ENCODE data around the gene GAB2. TPM values are rescaled to one million over a fixed set of nuclear protein-coding genes. Genes with fewer than 3 reads are reported as not detected.

The GAB2 gene
- polyA plus RNA-seq, 2 of the 4 experiments (the other 2 are of a cell fraction): 2.8 to 4.7 TPM

DNA sequence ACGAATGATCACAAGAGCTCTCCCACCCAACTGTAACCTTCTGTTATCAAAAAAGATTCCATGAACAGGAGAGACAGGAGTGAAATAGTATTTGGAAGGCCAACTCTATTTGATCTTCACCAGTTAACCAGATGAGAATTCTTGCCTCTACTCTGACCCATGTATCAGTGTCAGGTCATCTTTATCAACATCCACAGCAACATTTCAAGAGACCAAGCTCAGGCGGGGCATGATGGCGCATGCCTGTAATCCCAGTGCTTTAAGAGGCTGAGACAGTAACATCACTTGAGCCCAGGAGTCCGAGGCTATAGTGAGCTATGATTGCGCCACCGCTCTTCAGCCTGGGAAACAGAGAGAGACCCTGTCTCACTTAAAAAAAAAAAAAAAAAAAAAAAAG lies 62.3 kb downstream of the GAB2 start:
- FAIRE-seq (no peak), ATAC-seq (no peak), DNase-seq (ENCODE audit: low read depth in 1 of 2, low spot score in 1 of 2) (no peak)
- CTCF ChIA-PET: interaction anchor here (1.1 kb wide), 1 partner anchor 13 kb away, joined by 4 read pairs; no protein-coding TSS in a partner anchor
- H3K4me3 ChIP-seq: no peak overlapping the region
- H3K27ac ChIP-seq: no peak overlapping the region; a peak in 1 of 6 replicates
- POLR2A ChIA-PET: no interaction called here
- no peaks in the 10 kb centered on the region for H3K9me3 ChIP-seq
- no peak for TF ChIP-seq ZC3H11A (IDR thresholded peaks at IDR 0.05)
- TF ChIP-seq, protein P1, sequence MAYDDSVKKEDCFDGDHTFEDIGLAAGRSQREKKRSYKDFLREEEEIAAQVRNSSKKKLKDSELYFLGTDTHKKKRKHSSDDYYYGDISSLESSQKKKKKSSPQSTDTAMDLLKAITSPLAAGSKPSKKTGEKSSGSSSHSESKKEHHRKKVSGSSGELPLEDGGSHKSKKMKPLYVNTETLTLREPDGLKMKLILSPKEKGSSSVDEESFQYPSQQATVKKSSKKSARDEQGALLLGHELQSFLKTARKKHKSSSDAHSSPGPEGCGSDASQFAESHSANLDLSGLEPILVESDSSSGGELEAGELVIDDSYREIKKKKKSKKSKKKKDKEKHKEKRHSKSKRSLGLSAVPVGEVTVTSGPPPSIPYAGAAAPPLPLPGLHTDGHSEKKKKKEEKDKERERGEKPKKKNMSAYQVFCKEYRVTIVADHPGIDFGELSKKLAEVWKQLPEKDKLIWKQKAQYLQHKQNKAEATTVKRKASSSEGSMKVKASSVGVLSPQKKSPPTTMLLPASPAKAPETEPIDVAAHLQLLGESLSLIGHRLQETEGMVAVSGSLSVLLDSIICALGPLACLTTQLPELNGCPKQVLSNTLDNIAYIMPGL (CRISPR knock-in tag; IDR thresholded peaks at IDR 0.05; ENCODE audit: borderline replicate concordance): no peak
- no peaks in the 10 kb centered on the region for H3K4me1 ChIP-seq
- H3K4me2 ChIP-seq: no peak overlapping the region
- 84% methylated on average over 5 of the region's 6 CpGs for WGBS (ENCODE audit: missing lambda C conversion rate)

DNA sequence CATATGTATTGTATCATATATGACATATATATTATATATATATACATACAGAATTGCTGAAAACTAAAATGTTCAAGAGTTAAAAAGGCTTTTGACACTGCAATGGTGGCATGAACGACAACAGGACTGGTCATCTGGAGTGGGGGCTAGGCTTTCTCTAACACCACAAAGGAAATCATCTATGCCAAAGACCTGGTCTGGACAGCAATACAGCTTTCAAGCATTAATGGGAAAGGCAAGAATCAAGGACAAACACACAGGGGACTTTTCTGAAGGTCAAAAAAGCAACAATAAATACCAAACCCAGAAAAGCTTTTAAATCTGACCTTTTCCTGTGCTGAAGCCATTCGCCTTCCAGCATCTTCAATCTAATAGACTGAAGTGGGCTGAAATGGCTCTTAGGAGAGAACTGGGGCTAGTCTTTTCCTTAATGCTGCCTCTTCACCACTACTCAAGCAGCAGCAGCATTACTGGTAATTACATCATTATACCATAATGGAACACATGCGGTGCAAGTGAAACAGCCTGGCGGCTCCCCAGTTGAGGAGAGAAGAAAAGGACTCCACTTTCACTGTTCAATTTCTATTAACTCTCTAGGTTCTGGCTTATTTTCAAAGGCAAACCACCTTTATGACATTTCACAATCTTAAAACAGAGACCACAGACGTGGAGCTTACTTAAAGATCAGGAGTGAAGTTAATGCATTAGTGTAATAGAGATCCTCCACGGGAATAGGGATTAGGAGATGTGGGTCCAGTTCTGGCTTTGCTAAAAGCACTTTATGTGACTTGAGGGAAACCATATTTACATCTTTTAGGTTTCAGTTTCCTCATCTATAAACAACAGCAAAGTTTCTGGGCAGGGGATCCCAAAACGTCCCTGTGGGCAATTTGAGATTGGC lies 63.0 kb downstream of the GAB2 start:
- H3K27ac ChIP-seq: no peak overlapping the region; a peak in 1 of 6 replicates
- ChIA-PET POLR2A (no interaction called here), CTCF (interaction anchor here (1.1 kb wide), 1 partner anchor 12 kb away, joined by 4 read pairs; no protein-coding TSS in a partner anchor)
- ATAC-seq (no peak), FAIRE-seq (no peak), DNase-seq (ENCODE audit: low read depth in 1 of 2, low spot score in 1 of 2) (no peak)
- H3K4me3 ChIP-seq: no peak overlapping the region
- no peaks in the 10 kb centered on the region for H3K4me1 ChIP-seq
- H3K4me2 ChIP-seq: no peak overlapping the region
- WGBS (ENCODE audit: missing lambda C conversion rate): 68% methylated on average over 7 of the region's 7 CpGs
- H3K9me3 ChIP-seq: no peaks in the 10 kb centered on the region
- TF ChIP-seq, protein P2, sequence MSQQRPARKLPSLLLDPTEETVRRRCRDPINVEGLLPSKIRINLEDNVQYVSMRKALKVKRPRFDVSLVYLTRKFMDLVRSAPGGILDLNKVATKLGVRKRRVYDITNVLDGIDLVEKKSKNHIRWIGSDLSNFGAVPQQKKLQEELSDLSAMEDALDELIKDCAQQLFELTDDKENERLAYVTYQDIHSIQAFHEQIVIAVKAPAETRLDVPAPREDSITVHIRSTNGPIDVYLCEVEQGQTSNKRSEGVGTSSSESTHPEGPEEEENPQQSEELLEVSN (IDR thresholded peaks at IDR 0.05; ENCODE audit: borderline replicate concordance, low read depth): no peak
- no peak for TF ChIP-seq CHD2 (IDR thresholded peaks at IDR 0.05; ENCODE audit: low read length, partially characterized antibody)
- TF ChIP-seq RFX5 (IDR thresholded peaks at IDR 0.05): no peak
- TF ChIP-seq RAD21 (conservative IDR thresholded peaks at IDR 0.05 in 1 of 2, IDR thresholded peaks at IDR 0.05 in 1 of 2): no peak
- TF ChIP-seq SMC3 (IDR thresholded peaks at IDR 0.05): no peak
- no peak for TF ChIP-seq POLR2AphosphoS2 (conservative IDR thresholded peaks at IDR 0.05; ENCODE audit: low read length)
- TF ChIP-seq, protein P1 (CRISPR knock-in tag; IDR thresholded peaks at IDR 0.05; ENCODE audit: borderline replicate concordance): no peak
- TF ChIP-seq HEYL (CRISPR knock-in tag; IDR thresholded peaks at IDR 0.05): no peak

DNA sequence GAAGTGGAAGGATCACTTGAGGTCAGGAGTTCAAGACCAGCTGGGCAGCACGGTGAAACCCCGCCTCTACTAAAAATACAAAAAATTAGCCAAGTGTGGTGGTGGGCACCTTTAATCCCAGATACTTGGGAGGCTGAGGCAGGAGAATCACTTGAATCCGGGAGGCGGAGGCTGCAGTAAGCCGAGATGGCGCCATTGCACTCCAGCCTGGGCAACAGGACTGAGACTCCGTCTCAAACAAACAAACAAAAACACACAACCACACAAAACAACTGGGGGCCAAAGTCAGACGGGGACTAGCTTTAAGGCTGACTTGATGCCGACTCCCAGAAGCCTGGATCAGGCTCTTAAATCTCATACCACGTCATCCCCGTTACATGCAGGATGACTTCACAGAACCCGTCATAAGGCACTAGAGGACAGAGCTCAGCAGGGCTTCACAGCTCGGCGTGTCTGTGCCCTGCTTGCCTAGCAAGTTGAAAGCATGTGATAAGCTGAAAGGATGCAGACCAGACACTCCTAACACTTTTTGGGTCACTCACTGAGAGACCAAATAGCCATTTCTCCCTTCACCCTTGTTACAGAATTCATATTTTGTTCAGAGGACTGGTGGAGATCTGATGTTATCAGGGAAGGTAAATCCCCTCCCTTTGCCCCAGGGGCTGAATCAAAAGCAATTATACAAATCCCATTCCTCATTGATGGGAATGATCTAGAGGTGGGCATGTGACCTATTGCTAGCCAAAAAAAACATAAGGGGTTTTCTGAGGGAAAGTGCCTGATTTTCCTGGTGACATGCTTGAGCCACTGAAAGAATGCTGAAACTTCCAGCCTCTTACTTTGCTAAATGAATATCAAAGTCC lies 65.4 kb downstream of the GAB2 start:
- no peak overlapping the region for H3K4me2 ChIP-seq
- H3K4me1 ChIP-seq: peaks cover 3% of the 10 kb centered on the region
- no peaks in the 10 kb centered on the region for H3K9me3 ChIP-seq
- ChIA-PET POLR2A (no interaction called here), CTCF (no interaction called here)
- WGBS (ENCODE audit: missing lambda C conversion rate): 90% methylated on average over 14 of the region's 14 CpGs
- no peak for ATAC-seq
- FAIRE-seq: no peak
- DNase-seq (ENCODE audit: low read depth in 1 of 2, low spot score in 1 of 2): no peak
- no peak overlapping the region for H3K4me3 ChIP-seq
- no peak overlapping the region for H3K27ac ChIP-seq
- TF ChIP-seq GATA3 (IDR thresholded peaks at IDR 0.05; ENCODE audit: borderline replicate concordance): no peak
- no peak for TF ChIP-seq HOXA7 (CRISPR knock-in tag; IDR thresholded peaks at IDR 0.05)
- TF ChIP-seq RAD21 (conservative IDR thresholded peaks at IDR 0.05 in 1 of 2, IDR thresholded peaks at IDR 0.05 in 1 of 2): no peak
- TF ChIP-seq FOSB (CRISPR knock-in tag; IDR thresholded peaks at IDR 0.05): no peak
- TF ChIP-seq HOXB5 (CRISPR knock-in tag; IDR thresholded peaks at IDR 0.05): no peak
